ENCODE results near the gene MYEF2. TPM values are rescaled to one million over a fixed set of nuclear protein-coding genes. Genes with fewer than 3 reads are reported as not detected.

MYEF2 gene
- total and polyA plus RNA-seq, 4 donors: 0.07 to 1.2 (median 0.33) TPM

- H3K36me3 ChIP-seq (ENCODE audit: control insufficient read depth in 4 of 4, insufficient read depth in 3 of 4, low read depth in 1 of 4, low read length in 3 of 4): no peaks in the 10 kb centered on the region
- no peak overlapping the region for H3K4me3 ChIP-seq (ENCODE audit: low read depth in 1 of 3, low read length in 3 of 3)
- H3K9ac ChIP-seq (ENCODE audit: low read depth in 1 of 2, low read length in 2 of 2): no peak overlapping the region
- DNase-seq (ENCODE audit: low spot score): no peak
- peaks cover 0 to 5% (median 2%) of the 10 kb centered on the region in 4 donors for H3K27me3 ChIP-seq (ENCODE audit: control insufficient read depth in 4 of 4, insufficient read depth in 4 of 4, low read length in 3 of 4)
- no peak overlapping the region for H3K27ac ChIP-seq (ENCODE audit: low read depth in 1 of 2, low read length in 2 of 2)
- H3K4me1 ChIP-seq (ENCODE audit: control insufficient read depth in 4 of 4, insufficient read depth in 4 of 4, low read length in 3 of 4): no peaks in the 10 kb centered on the region
- WGBS: 64% methylated on average over 6 of the region's 6 CpGs
- H3K9me3 ChIP-seq (ENCODE audit: control insufficient read depth in 4 of 4, low read length in 3 of 4): no peaks in the 10 kb centered on the region
- TF ChIP-seq RAD21 (IDR thresholded peaks at IDR 0.05): peak in 1 of 2 donors; percentile 17
- no peak for TF ChIP-seq FOXA2 (IDR thresholded peaks at IDR 0.05)
- no peak for TF ChIP-seq EGR1 (IDR thresholded peaks at IDR 0.05; ENCODE audit: low read depth in 2 of 2)
Measured at GRCh38 chr15:48084759-48085590, 93.1 kb downstream of the MYEF2 start.

Other genes starting within 250 kb of the MYEF2 start
- gene SLC24A5, start 57.3 kb downstream of the MYEF2 start, total RNA-seq: not detected
- not detected for gene SLC24A5, start 57.3 kb downstream of the MYEF2 start, polyA plus RNA-seq
- not detected for gene CTXN2, start 13.4 kb upstream of the MYEF2 start, total RNA-seq
- gene CTXN2, start 13.4 kb upstream of the MYEF2 start, polyA plus RNA-seq: not detected
- gene SLC12A1, start 28.0 kb upstream of the MYEF2 start, total RNA-seq: under 1 TPM; 0.05 to 0.42 TPM
- under 1 TPM; 0.03 to 0.13 TPM for gene SLC12A1, start 28.0 kb upstream of the MYEF2 start, polyA plus RNA-seq
- 10 to 100 TPM; 12.8 to 58.7 TPM for gene DUT, start 153.1 kb upstream of the MYEF2 start, total RNA-seq
- 10 to 100 TPM; 28.6 to 41.6 TPM for gene DUT, start 153.1 kb upstream of the MYEF2 start, polyA plus RNA-seq

Measured in liver (tissue), 9 donors.